Stimulated activated CD8-positive, alpha-beta memory T cell treated with anti-CD3 and anti-CD28 coated beads, Interleukin-7, amount 100 ng/mL, for 24 hours (primary cell): ENCODE results near the gene LSM14B.
A peak's percentile ranks its signal among the peaks of the same experiment; 100 is the strongest.

Source experiments
- DNase-seq: peaks from one replicate; pipeline ENCODE4 v3.0.0-alpha.2; 2020; ENCODE audit warnings: low read depth

Gene LSM14B

DNA sequence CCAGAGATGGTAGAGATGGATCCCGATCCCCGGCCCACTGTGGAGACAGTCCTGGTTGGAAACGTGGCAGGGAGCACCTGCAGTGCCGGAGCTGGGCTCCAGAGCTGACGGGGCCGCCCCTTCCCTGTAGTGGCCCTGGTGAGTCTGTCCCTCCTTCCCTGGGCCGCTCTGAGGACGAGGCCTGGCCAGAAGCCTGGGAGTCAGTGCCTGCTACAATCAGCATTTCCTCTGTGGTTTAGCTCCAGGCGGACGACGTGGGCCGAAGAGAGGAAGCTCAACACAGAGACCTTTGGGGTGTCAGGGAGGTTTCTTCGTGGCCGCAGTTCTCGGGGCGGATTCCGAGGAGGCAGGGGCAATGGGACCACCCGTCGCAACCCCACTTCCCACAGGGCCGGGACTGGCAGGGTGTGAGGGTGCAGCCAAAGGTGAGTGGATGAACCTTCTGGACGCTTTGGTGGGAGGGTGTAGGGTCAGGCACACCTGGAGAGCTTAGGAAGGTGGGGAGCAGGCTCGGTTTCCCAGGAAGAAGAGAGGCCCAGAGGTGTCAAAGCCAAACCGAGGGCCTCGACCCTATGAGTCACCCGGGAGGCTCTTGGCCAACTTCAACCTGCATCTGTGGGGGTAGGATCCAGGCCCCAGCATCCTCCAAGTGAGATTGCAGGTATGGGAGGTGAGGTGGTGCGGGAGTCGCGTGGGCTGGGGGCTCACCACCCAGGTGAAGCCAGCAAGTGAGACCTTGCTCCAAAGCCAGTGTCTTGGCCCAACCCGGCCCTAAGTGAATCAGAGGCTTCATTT, 11.0 kb downstream of the LSM14B start:
- DNase-seq = no peak

DNA sequence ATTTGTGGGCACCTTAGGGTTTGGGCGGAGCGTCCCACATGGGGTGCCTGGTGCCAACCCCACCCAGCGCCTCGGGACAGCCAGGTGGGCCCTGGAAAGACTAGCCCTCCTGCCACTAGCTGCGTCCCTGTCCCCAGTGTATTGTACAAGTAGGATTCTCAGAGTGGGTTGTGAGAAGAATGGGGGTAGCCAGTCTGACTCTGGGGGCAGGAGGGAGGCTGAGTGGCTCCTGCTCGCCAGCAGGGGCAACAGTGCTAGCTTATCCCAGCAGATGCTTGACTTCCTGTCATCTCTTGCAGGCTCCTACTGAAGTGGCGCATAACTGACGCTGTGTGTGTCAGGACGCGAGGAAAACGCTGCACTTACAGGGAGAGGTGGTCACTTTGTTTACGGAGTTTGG, 11.6 kb downstream of the LSM14B start:
- DNase-seq = no peak

DNA sequence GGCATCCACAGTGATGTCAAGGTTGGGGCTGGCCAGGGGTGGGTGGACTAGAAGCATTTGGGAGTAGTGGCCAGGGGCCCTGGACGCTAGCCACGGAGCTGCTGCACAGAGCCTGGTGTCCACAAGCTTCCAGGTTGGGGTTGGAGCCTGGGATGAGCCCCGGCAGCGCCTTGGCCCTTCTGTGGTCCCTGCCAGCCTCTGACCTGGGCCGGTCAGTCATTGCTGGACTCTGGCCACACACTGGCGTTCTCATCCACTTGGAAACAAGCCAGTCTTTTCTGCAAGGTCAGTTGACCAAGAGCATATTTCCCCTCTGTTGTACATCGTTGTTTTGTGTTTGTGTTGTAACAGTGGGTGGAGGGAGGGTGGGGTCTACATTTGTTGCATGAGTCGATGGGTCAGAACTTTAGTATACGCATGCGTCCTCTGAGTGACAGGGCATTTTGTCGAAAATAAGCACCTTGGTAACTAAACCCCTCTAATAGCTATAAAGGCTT, 12.5 kb downstream of the LSM14B start:
- no peak for DNase-seq

DNA sequence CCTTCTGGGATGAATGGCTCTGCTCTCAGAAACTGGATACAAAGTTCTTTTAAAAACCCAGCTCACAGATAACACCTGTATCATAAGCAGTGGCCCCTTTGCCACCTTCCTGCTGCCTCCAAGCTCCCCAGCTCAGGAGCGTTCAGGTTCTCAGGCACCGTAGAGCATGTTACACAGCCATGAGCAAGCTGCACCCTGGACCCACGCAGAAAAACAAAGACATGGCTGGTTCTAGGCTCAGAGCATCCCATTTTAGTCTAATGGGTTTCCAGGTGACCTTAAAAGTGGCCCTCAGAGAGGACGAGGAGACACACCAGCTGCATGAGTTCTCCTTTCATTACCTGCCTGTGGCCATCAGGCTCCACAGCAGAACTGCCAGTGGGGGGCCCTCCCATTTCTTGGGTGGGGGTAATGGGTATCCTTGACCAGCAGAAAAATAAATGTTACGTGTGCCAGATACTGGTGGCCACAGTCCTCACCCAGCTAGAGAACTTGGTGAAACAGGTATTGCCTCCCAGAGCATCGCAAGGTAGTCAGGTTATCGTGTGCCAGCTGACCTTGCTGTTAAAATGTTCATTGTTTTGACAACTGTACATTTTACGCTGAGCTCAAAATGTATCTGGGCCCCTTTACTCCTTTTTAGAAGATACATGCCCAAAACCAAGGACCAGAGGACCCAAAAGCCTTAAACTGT, 13.4 kb downstream of the LSM14B start:
- DNase-seq = no peak

DNA sequence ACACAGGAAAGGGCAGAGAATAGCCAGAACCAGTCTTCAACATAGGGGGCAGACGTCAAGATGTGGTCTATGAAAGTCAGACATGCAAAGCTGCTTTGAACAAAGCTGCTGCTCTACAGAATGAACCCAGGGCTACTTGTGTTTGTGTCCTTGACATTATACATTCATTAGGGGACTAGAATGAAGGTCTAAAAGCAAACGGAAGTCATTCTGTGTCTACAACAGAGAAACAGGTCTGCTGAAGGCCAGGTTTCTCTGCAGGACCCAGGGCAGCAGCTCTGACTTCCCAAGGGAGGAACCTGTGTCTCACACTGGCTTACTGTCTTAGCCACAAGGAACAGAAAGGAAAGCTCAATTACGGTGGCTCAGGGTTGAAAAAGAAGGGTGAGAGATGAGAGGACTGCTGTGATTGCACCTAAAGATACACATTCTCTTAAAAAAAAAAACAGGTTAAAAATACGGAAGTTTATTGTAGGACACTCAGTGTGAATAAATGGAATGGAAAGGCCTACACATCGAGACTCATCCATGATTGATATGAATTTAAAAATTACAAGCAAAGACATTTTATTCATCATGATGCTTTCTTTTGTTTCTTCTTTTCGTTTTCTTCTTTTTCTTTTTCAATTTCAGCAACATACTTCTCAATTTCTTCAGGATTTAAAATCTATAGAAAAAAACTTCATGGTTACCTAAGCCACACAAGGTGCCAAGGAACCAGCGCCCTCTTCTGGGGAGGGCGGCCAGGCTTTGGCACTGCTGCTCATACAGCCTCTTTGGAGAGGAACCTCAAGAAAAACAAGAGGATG, 14.2 kb downstream of the LSM14B start:
- DNase-seq = no peak

DNA sequence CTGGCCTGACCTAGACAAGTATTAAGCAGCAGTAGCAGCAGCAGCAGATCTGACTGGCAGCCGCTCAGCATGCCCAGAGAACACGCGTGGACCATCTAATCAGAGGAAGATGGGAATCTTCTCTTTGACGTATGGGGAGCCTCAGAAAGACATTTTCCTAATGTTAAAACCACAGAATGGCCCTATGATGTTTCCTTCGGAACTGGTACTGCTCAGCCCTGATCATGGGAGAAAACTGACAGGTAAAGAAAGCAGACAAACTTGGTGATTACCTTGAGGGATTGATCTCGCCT, 14.8 kb downstream of the LSM14B start:
- DNase-seq = no peak

DNA sequence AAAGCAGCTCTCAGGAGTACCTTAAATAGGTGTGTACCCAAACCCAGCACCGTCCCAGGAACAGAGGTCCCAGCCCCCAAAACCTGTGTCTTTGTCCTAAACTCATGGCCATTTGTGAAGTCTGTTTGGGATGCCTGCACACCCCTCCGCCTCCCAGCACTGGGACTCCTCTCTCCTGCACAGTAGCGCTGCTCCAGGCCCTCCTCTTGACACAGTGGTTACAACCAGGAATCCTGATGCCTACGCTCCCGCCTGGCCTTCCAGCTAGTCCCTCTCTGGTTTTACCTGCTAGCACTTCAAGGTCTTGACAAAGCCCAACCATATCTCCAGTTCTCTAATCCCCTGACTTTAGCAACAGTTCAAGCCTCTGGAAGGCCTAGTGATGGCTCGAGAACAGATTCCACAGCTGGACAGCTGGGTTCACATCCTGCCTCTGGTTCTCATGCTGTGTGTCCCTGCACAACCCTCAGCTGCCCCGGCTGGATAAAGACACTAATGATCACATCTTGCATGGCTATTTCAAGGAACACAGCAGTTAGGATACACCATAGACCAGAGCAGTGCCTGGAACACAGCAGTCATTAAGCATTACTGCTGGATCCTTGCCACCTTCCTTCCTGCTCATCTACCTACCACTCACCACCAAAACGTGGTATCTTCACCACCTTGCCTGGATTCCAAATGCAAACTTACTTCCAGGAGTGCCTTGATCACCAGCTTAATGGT, 15.4 kb downstream of the LSM14B start:
- no peak for DNase-seq

DNA sequence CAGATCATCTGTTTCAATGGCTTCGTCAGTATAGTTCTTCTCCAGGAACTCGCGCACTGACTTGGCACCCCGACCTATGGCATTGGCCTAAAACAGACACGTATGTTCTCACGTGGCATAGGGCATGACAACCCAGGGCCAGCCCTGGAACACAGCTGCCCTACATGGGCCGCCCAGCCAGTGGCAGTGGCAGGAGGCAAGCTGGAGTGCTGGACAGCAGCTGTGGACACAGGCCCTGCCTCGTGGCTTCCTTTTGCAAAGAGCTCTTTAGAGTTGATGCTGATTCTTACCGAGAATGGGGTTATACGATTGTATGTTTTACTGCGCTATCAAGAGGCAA, 15.9 kb downstream of the LSM14B start:
- no peak for DNase-seq

DNA sequence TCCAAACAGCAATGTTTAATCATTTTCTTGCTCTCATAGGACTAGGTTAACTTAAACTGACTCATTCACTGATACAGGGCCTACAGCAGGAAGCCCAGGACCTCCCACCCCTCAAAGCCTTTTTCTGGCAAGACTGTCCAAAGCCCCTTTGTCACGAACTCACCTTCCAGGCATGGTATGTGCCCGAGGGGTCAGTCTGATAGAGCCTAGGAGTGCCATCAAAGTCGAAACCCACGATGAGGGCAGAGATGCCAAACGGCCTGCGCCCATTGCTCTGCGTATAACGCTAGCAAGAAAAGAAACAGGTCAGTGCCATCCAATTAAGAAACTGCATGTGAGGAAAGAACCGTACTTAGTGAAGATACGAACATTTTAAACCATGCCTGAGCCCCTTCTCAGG, 16.6 kb downstream of the LSM14B start:
- DNase-seq = no peak

DNA sequence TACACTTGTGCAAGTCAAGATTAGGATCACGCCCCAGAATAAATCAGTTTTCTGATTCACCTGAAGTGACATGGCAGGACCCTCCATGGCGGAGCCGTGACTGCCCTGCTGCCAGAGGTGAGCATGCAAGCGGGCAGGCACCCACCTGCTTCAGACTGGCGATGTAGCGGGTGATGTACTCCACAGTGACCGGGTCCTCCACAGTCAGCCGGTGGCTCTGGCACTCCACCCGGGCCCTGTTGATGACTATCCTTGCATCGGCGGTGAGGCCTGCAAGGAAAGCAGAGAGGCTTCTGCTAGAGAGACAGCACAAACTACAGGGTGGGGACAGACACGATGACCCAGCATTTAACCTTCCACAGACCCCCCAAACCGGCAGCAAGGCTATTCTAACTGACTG, 17.4 kb downstream of the LSM14B start:
- no peak for DNase-seq

DNA sequence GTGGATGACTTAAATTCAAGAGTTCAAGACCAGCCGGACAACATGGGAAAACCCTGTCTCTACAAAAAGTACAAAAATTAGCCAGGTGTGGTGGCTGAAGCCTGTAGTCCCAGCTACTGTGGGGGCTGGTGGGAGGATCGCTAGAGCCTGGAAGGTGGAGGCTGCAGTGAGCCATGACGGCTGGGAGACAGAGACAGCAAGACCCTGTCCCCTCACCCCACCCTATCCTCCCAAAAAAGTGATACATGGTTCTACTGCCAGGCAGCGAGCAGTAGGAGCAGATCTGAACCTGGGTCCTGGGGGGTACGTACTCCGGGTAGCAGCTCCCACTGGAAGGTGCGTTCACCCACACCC, 18.7 kb downstream of the LSM14B start:
- DNase-seq = no peak

DNA sequence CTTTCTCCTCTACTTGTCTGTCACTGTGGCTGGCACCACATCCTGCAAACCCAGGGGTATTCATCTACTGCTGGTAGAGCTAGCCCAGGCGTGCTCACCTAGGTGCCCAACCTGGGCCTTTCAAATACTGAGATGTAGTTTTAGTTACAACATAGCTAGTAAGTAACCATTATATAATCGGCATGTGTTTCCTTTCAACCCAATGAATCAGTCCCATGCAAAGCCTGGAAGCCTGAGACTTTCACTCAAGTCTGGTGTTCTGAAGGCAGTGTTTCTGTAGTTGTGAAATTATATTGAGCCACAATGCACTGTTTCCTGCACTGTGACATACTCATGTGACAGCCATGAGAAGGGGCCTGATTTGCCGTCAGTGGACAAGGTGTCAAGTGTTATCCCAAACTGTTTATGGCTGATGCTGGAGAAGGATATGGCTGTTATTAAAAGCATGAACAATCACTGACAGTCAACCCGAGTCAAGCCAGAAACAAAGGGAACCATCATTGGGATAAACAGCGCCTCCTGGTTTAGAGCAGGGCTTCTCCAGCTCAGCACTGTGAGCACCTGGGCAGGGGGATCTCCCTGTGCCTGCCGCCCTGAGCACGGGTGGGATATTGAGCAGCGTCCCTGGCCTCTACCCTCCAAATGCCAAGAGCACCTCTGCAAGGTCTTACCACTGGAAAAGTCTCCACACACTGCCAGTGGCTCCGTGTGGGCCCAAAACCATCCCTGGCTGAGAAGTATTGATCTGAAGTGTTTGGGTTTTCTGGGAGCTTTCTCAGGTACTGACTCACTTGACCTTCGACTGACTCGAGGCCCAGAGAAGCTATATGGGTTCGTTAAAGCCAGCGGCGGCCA, 19.3 kb downstream of the LSM14B start:
- no peak for DNase-seq

DNA sequence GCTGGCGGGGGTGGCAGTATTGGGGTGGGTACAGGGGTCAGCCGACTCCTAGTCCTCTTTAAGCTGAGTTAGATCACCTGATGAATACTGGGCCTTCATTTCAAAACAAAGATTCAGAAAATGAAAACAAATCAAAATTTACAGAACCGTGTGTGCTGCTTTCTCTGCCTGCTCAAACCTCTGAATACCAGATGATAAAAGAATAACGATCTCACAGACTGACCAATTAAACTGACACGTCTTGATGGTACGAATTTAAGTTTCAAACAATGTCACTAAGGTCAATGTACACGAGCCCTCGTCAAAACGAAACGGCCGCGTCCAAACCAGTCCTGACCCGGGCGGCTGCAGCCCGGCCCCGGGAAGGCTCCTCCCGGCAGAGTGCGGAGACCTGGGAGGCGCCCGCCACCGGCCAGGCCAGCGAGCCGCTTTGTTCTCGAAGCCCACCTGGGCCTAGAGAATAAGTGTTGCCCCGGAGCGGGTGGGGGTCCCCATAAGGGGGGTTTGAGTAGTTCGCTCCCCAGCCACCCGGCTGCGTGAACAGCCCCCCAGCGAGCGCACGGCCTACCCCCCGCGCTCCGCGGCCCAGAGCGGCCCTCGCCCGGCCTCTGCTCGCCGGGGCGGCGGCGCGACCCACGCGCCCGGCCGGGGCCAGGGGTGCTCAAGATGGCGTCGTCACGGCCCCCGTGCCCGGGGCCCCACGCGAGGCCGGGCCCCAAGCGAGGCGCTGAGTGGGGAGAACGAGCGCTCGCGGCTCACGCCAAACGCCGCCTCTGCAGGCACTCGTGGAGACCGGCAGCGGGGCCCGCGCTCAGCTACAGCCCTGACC, 20.2 kb downstream of the LSM14B start:
- DNase-seq = no peak

DNA sequence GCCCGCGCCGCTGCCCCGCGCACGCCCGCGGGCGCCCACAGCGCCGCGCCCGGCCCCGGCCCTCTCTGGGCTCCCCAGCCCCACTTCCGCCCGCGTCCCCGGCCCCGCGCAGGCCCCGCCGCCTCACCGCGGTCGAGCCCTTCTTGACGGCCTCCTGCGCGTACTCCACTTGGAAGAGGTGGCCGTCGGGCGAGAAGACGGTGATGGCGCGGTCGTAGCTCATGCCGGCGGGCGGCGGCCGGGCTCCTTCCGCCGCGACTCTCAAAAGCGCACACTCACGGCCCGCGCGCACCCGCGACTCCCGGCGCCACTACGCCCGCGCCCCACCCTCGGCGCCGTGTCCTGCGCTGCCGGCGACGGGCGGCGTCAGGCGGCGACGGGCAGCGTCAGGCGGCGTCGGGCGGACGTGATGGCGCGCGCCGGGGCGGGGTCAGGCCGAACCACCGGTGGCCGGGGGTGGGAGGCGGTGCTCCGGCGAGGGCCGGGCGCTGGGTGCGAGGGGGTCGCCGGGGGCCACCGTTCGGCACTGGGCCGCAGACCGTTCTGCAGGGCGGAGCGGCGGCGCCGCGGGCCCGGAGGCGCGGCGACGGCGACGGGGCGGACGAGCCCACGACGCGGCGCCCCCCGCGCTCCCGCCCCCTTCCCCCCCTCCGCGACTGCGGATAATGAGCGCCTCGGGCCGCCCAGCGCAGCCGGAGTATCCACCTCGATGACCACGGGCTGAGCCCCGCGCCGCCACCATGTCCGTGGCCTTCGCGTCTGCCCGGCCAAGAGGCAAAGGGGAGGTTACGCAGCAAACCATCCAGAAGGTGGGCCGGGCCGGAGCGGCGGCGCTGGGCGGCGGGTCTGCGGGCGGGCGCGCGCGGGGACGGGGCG, 21.0 kb downstream of the LSM14B start, which contains the start of the genes PSMA7 and SS18L1:
TSS of gene PSMA7 (minus strand) at position 314 of the 876 bp plus-strand sequence. CDS start at position 223, 91 bp downstream.
TSS of gene SS18L1 (plus strand) at position 689 of the 876 bp plus-strand sequence. CDS start at position 741, 52 bp downstream.
- peak; percentile 61 for DNase-seq

DNA sequence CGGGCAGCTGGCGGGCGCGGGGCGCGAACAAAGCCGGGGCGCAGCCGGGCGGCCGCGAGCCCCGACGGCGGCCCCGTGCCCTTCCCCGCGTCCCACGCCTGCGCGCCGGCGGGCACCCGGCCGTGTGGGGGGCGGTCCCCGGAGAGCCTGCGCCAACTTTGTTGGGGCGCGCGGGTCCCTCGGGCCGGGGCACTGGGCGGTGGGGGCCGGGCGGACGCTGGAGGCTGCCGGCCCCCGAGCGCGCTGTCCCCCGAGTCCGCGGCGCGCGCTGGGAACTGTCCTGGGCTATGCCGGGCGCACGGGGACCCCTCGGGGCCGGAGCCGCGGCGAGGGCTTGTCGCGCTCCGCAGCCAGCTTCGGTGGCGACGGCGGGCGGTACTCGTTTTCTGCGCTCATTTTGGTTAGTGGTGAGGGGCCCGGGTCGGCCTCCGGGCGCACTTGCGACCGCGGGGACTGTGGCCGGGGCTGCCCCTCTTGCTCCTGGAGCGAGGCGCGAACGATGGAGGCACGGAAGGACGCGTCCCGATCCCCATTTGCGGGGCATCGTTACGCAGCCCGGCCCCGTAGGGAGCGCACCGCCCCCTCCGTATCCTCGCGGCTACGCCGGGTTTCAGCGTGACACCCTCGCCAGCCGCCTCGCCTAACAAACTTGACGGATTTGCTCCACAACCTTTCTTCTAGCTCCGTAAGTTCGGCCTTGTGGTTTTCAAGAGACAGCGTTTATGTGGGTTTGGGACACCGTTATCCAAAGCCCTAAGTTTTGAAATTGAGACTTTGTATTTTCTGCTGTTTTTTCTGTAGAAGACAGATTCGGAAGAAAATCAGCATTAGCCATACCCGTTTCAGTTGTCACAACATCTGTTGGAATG, 21.9 kb downstream of the LSM14B start:
- DNase-seq = no peak

DNA sequence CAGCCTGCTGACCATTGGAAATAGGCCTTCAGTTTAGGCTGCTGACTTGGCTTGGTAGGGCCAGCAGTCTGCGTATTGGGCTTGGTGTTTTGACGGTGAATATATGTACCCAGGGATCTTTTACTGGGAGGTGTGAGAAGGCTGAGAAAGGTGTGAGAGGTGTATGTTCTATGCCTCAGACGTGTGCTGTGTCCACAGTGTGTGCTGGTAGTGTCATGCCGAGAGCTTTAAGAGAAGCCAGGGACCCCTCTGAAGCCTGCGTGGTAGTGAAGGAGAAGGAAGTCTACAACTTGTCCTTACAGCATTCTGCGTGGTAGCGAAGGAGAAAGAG, 23.4 kb downstream of the LSM14B start:
- DNase-seq = no peak

DNA sequence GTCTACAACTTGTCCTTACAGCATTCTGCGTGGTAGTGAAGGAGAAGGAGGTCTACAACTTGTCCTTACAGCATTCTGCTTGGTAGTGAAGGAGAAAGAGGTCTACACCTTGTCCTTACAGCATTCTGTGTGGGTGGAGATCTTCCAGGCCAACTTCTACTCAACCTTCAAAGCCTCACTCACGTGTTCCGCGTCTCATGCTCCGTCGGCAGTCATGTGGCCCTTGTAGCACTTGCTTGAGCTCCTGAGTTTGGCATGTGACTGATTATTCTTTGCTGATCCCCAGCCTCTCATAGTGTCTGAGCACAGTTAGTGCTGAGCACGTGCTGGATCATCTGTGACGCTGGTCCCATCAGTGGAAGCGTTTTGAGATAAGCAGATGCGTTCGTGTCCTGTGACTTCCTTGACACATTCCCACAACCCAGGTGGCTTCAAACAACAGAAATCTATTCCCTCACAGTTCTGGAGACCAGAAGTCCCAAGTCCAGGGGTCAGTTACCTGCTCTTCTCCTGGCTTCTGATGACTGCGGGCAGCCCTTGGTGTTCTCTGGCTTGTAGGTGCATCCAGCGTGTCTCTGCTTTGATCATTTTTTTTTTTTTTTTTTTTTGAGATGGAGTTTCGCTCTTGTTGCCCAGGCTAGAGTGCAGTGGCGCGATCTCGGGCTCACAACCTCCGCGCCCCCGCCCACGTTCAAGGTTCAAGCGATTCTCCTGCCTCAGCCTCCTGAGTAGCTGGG, 23.9 kb downstream of the LSM14B start:
- DNase-seq = no peak

DNA sequence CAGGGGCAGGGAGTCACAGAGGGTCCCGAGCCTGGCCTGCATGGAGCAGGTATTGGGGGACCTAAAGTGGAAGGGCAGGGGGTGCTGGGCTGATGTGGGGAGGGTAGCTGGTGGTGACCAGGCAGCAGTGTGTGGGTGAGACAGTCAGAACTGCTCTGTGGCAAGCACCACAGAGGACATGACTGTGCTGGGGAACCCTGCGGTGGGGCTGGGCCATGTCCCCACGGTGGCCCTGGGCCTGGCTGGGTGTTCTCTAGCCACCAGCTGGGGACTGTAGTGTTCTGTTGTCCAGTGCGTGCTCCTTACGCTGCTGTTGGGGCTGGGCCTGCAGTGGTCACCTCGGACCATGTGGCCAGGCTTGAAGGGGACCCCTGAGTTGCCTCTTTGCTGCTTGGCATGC, 24.9 kb downstream of the LSM14B start:
- no peak for DNase-seq
